ENCODE measurements around the gene KIAA1755.

Gene KIAA1755

DNA sequence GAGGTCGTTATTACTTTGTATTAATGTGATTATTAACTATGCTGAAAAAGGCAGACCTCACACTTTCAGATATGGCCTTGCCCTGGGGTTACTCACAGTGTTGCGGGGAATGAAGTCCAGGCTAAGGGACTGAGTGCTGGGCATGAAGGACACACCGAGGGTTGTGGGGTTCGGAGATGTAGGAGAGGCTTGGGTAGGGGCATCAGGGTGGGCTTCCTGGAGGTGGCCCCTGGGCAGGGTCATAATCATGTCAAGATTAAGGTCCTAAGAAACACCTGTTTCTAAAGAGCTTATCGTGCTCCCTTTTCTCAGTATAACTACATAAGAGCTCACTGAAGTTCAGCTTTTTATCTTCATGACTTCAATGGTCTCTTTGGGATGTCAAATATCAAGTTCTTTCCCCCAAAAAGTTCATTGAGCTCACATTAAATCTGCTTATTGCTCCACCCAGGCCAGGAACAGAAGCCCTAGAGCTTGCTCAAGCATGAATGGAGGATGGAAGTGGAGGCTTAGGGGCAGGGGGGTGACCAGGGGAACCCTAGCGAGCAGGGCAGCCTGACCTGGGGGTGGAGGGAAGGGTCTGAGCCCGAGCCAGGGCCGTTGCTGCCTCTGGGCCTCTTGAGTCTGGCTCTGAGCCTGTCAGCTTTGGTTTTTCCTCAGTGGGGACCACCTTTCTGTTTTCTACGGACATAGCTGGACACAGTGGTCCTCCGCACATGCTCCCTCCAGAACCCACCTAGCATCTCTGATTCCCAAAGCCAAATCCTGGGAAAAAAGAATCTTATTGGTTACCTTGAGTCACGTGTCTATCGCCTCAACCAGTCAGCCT is 58.2 kb downstream of the KIAA1755 start:
- DNase-seq (ENCODE audit: low read depth, low spot score): no peak

DNA sequence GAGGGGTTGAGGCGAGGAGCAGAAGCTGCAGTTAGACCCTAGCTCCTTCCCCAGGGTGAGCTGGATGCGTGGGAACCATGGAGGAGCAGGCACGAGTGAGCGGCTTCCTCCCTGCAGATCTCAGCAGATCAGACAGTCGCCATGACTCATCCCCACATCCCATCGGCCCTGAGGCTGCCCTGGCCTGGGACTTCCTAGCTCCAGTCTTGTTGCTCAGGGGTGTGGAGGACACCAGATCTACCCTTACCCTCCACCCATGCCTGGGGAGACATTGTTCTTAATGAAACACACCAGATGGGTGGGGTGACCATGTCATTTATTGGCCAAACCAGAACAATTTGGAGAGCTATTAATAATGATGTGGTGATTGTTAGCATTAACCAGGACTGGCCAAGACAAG is 59.2 kb downstream of the KIAA1755 start:
- no peak for DNase-seq (ENCODE audit: low read depth, low spot score)

DNA sequence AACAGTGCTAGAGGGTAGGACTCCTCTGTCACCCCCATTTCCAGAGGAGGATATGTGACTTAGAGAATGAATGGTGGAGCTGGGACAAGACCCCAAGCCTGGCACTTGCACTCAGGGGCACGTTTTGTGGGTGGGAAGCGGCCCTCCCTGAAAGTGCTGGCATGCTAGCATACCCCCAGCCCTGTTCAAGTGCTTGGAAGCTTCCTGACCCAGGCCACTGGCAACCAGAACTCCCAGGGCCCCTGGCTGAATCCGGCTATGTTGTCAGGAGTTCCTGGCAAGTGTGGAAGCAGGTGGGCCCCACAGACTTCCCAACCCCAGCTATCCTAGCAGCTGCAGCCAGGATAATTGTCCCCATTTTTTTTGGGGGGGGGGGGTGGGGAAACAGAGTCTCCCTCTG is 59.9 kb downstream of the KIAA1755 start:
- no peak for DNase-seq (ENCODE audit: low read depth, low spot score)

DNA sequence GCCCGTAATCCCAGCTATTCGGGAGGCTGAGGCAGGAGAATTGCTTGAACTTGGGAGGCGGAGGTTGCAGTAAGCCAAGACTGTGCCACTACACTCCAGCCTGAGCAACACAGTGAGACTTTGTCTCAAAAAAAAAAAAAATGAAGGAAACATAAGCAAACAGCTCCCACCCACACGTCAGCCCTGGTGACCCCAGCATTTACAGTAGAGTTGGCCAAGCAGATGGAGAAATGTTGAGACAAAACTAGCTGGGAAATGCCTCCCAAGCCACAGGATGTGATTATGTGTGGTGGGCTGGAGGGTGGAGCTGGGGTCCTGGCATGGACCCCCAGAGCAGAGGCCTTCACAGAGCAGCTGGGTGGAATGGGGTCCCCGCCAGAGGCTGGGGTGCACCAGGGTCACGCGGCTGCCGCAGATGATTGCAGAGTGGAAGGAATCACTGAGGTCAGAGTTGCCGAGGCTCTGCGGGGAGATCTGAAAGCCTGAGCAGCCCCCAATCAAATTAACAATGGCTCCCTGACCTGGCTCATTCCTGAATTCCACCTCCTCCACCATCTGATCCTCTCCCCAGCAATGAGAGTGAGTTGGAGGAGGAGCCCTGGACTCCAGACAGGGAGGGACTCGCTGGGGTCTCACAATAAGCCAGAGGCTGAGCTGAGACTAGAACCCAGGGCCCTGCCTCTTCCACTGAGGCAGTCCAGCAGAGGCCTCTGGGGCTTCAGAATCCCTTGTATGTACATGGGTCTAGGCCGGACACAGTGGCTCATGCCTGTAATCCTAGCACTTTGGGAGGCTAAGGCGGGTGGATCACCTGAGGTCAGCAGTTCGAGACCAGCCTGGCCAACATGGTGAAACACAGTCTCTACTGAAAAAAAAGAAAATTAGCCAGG is 60.8 kb downstream of the KIAA1755 start:
- DNase-seq (ENCODE audit: low read depth, low spot score): no peak

DNA sequence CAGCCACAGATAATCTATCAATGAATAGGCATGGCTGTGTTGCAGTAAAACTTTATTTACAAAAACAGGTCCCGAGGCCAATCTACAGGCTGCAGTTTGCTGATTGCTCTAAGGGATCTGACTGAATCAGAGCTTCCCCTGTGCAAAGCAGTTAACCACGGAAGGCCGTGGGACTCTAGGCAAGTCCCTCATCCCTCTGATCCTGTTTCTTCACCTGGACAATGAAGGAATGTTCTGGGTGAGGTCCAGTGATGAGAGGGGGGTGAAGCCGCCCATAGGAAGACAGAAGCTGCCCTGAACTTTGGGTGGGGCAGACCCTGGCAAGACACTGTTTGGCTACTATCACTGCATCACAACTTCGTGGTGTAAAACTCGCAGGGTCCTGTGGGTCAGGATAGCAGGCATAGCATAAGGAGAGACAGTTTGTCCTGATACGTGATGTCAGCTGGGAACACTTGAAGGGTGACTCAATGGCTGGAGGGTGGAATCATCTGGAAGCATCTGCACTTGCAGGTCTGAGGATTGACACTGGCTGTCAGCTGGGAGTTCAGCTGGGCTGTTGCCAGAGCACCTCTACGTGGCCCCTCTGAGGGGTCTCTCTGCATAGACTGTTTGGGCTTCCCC is 62.2 kb downstream of the KIAA1755 start:
- no peak for DNase-seq (ENCODE audit: low read depth, low spot score)

DNA sequence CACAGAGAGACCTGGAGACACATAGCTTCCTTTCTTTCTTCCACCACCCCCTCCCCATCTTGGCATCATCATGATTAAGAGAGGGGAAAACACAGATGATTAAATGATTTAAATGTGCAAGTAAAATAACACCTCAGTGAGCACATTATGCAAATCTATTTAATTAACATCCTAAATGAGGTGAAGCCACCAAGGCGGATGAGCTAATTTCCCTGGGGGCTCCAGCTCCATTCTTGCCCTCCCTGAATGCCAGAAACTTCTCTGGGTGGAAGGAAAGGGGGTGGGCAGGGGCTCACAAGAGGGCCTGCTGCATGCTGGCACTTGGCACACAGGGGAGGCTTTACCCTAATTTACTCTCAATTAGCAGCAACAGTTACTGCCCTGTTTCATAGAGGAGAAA is 62.9 kb downstream of the KIAA1755 start:
- no peak for DNase-seq (ENCODE audit: low read depth, low spot score)

DNA sequence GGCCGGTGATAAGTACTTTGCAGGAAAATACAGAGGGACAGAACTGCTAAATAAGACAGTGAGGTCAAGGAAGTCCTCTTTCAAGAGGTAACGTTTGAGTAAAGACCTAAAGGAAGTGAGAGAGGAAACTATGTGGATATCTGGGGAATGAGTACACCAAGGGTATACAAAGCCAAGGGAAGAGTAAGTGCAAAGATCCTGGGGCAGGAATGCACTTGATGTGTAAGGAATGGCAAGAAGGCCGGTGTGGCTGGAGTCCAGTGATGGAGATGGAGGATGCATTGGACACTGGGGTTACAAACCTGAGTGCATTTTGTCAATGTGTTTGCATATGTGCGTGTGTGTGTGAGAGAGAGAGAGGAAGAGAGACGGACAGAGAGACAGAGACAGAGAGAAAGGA is 63.3 kb downstream of the KIAA1755 start:
- DNase-seq (ENCODE audit: low read depth, low spot score): no peak

DNA sequence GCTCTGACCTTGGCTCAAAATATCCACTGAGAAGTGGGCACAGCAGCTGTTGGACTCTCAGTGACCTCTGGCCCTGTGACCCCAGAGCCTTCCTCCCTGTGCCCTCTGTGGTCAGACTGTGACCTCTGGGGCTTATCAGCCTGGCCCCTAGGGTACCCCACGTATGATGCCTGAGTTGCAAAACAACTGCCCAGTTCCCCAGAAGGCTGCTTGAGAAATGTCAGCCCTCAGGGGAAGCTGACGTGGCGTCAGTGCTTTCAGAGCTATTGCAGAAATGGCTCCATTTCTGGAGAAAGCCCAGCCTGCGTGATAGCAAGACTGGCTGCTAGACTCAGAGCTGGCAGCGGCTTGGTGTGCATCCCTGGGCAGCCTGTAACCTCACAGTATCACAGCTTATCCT is 63.9 kb downstream of the KIAA1755 start:
- no peak for DNase-seq (ENCODE audit: low read depth, low spot score)

DNA sequence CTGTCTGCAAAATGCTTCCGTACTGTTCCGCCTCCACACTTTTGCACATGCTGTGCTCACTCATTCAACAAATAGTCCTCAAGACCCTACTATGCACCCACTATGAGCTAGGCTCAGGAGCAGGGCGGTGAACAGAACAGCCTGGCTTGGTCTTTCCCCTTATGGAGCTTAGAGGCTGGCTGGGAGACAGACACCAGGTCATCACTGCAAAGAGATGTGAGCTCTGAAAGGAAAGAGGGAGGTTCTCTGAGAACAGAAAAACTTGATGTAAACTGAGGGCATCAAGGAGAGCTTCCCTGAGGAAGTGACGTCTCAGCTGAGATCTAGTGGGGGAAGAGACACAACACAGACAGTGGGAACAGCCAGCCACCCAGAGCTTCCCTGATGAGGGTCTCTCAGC is 64.5 kb downstream of the KIAA1755 start:
- no peak for DNase-seq (ENCODE audit: low read depth, low spot score)

DNA sequence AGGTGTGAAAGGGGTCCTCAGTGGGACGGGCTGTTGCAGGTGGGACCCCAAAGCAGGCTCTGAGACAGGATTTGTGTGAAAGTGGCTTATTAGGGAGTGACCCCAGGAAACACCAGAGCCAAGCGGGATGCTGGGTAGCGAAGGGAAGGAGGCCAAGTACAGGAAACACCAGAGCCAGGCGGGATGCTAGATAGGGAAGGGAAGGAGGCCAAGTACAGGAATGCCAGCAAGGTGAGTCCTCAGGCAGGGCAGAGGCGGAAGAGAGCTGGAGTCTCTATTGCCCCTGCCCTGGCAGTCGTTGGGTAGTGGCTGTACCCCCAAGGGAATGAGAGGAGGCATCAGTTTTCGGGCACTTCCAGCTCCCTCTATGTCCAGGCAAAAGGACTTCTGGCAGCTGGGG is 65.0 kb downstream of the KIAA1755 start:
- no peak for DNase-seq (ENCODE audit: low read depth, low spot score)

DNA sequence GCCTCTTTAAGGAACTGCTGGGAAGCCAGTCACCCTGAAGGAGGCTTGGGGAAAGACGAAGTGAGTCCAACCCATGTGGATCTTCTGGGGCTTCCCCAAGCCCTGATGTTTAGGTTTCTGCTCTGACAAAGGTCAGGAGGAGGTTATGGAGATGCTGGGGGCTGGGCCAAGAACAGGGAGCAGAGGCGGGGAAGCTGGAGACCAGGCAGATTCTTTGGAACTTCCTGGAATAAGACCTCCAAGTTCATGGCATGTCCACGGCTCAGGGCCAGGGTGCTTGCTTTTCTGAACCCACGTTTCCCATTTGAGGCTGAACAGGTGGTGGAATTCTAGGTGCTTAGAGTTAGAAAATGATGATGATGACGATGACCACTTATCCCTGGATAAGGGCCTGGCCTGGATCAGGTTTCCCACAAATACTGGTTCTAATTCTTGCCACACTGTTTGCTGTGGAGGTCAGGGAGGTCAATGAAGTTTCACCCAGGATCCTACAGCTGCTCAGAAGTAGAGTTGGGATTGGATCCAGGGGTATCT is 65.5 kb downstream of the KIAA1755 start:
- DNase-seq (ENCODE audit: low read depth, low spot score): no peak

DNA sequence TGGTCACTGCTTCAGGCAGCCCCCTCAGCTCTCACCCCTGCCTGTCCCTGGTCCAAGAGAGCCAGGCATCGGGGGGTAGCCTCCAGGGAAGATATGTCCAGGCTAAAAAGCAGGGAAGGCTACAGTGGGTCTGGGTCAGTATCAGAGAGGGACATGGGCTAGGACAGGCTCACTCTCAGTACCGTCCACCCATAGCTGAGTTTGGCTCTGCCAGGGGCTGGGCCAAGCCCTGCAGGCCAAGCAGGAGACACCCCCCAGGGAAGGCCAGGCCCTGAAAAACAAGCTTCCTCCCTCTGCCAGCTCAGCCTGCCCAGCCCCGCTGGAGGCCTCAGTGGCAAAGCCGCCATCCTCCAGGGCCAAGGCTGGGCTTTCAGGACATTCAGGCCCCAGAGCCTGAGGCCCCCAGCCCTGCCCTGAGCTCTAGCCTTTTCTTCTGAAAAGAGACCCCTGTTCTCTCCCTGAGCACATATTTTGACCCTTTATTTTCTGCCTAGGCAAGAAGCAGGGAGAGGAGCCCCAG is 66.9 kb downstream of the KIAA1755 start:
- DNase-seq (ENCODE audit: low read depth, low spot score): no peak

DNA sequence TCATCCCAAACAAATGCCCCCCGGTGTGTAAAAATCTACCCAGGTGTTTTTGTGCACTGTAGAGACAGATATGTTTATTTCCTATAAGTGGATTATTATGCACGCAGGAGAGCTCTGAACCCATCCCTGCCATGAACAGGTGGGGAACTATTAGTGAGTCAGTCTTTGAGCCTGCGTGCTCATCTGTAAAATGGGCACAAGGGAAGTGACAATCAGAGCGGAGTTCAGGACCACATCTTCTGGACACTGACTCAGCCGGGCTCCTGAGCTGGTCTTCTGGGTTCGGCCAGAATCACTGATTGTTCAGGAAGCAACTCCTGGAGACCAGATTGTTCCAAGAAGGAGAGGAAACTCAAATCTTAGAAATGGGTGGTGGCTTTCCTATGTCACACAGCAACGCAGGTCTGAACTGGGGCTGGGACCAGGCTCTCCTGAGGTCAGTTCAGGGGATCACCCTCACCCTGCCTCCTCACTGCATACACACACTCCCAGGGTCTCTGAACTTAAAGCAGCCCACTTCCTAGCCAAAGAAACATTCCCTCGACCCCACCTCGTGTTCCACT is 68.1 kb downstream of the KIAA1755 start:
- DNase-seq (ENCODE audit: low read depth, low spot score): no peak

DNA sequence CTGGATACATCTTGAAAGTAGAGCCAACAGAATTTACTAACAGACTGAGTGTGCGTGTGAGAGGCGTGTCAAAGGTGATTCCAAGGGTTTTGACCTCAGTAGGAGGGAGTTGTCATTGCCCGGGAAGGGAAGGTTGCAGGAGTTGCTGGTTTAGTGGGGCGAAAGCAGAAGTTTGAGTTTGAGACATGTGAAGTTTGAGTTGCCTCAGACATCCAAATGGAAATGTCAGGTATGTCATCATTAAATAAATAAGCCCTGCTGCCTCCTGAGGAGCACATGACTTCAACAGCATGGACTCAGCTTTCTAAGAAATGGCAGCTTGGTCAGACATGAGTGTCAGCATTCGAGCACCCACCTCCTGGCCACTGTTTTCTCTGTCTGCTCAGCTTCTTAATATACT is 68.9 kb downstream of the KIAA1755 start:
- DNase-seq (ENCODE audit: low read depth, low spot score): no peak

DNA sequence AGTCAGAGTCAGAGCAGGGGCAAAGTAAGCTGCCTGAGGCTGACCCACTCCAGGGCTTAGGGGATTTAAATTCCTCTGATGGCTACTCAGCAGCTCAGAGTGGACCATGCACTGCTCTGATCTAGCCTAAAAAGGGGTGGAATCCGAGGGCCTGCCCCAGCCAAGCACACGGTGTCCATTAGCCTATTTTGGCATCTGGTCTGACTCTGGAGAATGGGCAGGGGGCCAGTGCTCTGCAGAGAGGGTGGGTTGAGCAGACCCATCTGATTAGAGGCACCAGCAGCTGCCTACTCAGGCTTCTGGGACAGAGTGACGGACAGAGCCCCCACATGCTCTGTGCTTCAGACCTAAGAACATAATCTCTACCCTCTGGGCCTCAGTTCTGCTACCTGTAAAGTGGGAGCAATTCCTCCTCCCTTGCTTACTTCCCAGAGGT is 69.6 kb downstream of the KIAA1755 start:
- no peak for DNase-seq (ENCODE audit: low read depth, low spot score)

DNA sequence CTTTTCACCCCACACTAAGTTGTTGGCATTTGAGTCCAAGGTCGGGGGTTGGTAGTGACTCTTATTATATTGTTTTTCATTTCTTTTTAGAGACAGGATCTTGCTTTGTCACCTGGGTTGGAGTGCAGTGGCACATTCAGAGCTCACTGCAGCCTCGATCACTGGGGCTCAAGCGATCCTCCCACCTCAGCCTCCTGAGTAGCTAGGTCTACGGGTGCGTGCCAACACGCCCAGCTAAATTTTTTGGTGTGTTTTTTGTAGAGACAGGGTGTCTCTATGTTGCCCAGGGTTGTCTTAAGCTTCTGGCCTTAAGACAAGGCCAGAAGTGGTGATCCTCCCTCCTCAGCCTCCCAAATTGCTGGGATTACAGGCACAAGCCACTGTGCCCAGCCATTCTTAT is 70.4 kb downstream of the KIAA1755 start:
- no peak for DNase-seq (ENCODE audit: low read depth, low spot score)

DNA sequence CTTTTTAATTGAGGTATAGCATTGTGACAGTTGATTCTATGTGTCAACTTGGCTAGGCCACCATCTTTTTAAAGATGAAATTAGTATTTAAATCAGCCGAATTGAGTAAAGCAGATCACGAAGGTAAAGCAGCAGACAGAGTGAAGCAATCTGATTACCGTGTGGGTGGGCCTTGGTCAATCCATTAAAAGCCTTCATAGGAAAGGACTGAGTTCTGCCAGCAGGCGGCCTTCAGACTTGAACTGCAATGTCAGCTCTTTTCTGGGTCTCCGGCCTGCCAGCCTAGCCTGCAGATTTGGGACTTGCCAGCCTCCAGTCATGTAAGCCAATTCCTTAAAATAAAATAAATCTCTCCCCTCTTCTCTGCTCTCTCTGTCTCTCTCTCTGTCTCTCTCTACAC is 73.0 kb downstream of the KIAA1755 start:
- no peak for DNase-seq (ENCODE audit: low read depth, low spot score)

DNA sequence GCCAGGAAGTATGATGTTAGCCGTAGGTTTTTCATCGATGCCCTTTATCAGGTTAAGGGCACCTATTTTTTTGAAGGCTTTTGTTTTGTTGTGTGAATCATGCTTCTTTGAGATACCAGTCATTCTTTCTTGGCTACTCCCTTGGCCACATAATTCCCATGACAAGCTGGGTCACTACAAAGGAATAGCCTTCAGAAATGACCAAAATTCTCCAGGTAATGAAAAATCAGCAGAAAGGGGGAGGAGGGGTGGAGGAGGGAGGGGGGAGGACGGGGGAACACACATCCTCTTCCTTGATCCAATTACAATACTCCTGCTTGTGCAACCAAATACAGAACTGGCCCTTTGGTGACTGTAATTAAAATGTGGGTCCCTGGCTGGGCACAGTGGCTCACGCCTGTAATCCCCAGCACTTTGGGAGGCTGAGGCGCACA is 73.7 kb downstream of the KIAA1755 start:
- DNase-seq (ENCODE audit: low read depth, low spot score): no peak

DNA sequence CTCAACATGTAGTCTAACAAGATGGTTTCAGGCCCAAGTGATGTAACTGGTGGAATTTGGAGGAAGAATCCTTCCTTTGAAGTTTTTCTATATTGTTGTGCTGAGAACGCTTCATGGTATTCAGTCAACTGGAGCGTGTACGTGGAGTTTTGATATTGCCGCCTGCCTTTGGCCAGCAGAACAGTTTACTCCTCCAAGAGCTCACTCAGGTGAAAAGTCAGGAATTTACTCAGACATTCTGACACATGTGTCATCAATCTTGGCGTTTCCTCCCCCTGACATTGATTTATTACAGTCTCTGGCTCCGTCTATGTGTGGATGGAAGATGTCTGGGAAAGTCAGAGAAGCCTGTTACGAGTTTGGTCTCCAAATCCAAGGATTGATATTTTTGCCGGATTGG is 76.4 kb downstream of the KIAA1755 start:
- DNase-seq (ENCODE audit: low read depth, low spot score): no peak

DNA sequence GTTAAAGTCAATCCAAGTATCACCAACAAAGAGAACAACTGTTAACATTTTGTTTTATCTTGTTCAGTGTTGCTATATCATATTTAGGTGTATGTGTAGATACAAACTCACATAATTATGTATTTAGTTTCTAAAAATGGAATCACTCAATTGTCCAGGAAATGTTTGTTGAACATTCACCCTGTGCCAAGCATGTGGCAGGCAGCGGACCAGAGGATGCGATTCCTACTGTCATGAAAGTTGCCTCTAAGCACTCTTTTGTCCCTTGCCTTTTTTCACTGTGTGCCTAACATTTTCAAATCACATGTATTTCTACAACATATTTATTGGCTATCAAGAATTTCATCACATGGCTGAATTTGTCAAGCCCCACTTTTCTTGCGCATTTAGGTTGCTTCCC is 78.6 kb downstream of the KIAA1755 start:
- no peak for DNase-seq (ENCODE audit: low read depth, low spot score)

DNA sequence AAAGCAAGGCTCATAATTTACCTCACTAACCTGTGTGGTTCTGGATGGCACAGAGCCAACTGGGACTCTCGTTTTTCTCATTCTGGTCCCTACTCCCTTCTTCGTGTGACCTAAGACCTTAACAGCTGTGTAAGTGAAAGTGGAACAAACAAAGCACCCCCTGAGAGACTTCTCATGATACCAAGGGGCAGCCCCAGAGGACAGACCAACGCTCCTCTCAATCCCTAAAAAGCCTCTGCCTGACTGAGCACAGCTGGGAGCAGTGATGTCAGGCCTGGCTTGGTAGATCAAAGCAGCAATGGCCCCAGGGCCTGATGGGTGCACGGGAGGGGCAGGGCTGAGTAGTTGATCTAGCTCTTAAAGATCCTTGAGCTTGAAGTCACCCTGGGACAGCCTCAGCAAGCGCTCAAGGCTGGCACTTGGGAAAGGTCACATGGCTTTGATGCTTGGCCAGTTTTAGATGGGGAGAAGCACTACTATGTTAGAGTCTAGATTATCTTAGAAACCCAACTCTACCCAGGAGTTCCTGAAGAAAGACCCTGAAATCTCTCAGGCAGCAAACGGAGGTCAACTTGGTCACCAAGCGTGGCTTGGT is 79.2 kb downstream of the KIAA1755 start:
- DNase-seq (ENCODE audit: low read depth, low spot score): no peak
